RWPE1 (cell line): ENCODE data around the gene C9orf50.
"Not testable (repeated sequence)": the region's sequence is repeated elsewhere in the genome, so short reads cannot be mapped to it uniquely, and the experiment has no call there.

ENCODE experiments used
- CTCF ChIA-PET: fragments of 350-600 bp; sonication (Branson Sonifier 250); formaldehyde crosslinking; extraction: SDS; loops from one replicate; lab custom pipeline; 2021; lab: Yijun Ruan, JAX
- POLR2A ChIA-PET: fragments of 400-600 bp; formaldehyde crosslinking; extraction: SDS; loops from one replicate; lab custom pipeline; 2020; ENCODE audit warnings: antibody characterized with exemption; ENCODE audit not compliant: low non-redundant PET; lab: Yijun Ruan, JAX
- DNase-seq: peaks from one replicate; pipeline ENCODE4 v3.0.0; 2012; ENCODE audit warnings: low spot score
- H3K27ac ChIP-seq: fragments of 450-650 bp; 2 replicates; pipeline ENCODE4 v1.5.1; 2017
- CTCF ChIP-seq: fragments of 450-650 bp; conservative IDR thresholded peaks from 2 replicates; pipeline ENCODE4 v1.5.1; 2017; ENCODE audit warnings: low read depth, mild to moderate bottlenecking

The C9orf50 gene

GRCh38 chr9:129640086-129640870, 19.4 kb upstream of the C9orf50 start:
- DNase-seq, result peak; percentile 45
- CTCF ChIA-PET, result interaction anchor here (0.6 to 5.2 kb wide), 9 partner anchors 10 to 450 kb away, joined by 3 to 33 read pairs (median 4); partner anchors contain the start of gene NTMT1

GRCh38 chr9:129639756-129640085, 18.8 kb upstream of the C9orf50 start:
- CTCF ChIA-PET, result interaction anchor here (0.6 to 5.2 kb wide), 9 partner anchors 9 to 450 kb away, joined by 3 to 33 read pairs (median 4); partner anchors contain the start of gene NTMT1
- POLR2A ChIA-PET, result no interaction called here
- no peak for TF ChIP-seq CTCF
- DNase-seq, result no peak
- H3K27ac ChIP-seq, result peak overlapping the region; percentile 82

More at GRCh38 chr9:129640086-129640870, 19.4 kb upstream of the C9orf50 start:
- POLR2A ChIA-PET, result interaction anchor here (0.5 kb wide), 1 partner anchor 14 kb away, joined by 3 read pairs; the partner anchor contains the start of gene NTMT1
- no peak for TF ChIP-seq CTCF
- H3K27ac ChIP-seq, result peak overlapping the region; percentile 82

DNA sequence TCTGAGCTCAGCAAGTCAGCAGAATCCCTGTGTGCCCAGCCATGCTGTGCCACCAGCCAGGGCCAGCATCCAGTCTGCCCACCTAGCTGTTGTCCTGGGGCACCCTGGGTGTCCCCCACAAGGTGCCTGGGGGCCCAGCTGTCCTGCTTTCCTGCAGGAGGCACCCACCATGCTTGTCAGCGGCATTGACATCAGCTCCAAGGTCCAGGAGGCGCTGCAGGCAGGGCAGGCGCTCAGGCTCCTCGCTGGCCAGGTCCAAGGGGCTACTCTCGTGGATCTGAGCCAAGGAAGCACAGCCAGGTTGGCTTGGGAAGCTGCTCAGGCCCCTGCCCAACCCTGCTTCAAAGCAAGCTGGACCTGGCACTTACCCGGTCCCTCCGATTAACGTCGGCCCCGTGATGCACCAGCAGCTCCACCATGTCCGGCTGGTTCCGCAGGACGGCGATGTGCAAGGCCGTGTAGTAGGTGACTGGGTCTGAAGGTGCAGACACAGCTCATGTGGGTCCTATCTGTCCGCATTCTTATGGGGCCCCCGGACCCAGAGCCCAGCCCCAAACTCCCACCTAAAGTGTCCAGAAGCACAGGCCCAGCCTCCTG, 18.2 kb upstream of the C9orf50 start:
- no peak for TF ChIP-seq CTCF
- ChIA-PET POLR2A (interaction anchor here (0.6 kb wide), 1 partner anchor 297 kb away, joined by 3 read pairs; no protein-coding TSS in a partner anchor), CTCF (interaction anchor here (0.5 to 5.2 kb wide), 9 partner anchors 8 to 595 kb away, joined by 3 to 33 read pairs (median 4); partner anchors contain the start of gene NTMT1)
- no peak for DNase-seq
- H3K27ac ChIP-seq, result peak overlapping the region; percentile 82

- ChIA-PET CTCF (interaction anchor here (0.7 to 5.2 kb wide), 4 partner anchors 13 to 477 kb away, joined by 3 to 33 read pairs (median 4); partner anchors contain the start of gene NTMT1), POLR2A (no interaction called here)
- peak overlapping the region; percentile 82 for H3K27ac ChIP-seq
- no peak for DNase-seq
- no peak for TF ChIP-seq CTCF
Observed at GRCh38 chr9:129637673-129638439, 17.0 kb upstream of the C9orf50 start.

DNA sequence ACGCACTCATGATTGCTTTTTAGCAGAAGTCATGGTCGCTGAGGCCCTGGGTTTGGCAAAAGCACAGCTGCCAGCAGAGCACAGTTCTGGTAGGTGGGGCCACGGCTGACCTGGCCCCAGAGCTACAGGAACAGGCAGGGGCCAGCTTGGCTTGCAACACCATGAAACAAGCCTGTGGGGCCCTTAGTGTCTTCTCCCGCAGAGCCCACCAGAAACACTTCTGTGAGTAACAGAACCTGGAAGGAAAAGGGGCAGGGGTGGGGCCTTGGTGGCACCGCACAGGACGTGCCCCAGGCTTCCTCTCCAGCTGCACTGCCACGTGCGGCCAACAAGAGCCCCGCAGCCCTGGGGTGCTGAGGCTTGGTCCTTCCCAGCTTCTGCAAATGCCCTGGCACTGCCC, 16.2 kb upstream of the C9orf50 start:
- TF ChIP-seq CTCF, result no peak
- peak overlapping the region; percentile 82 for H3K27ac ChIP-seq
- ChIA-PET CTCF (interaction anchor here (0.5 to 5.2 kb wide), 3 partner anchors 9 to 476 kb away, joined by 3 to 33 read pairs (median 5); partner anchors contain the start of gene NTMT1), POLR2A (interaction anchor here (0.6 kb wide), 1 partner anchor 446 kb away, joined by 3 read pairs; no protein-coding TSS in a partner anchor)
- no peak for DNase-seq

DNA sequence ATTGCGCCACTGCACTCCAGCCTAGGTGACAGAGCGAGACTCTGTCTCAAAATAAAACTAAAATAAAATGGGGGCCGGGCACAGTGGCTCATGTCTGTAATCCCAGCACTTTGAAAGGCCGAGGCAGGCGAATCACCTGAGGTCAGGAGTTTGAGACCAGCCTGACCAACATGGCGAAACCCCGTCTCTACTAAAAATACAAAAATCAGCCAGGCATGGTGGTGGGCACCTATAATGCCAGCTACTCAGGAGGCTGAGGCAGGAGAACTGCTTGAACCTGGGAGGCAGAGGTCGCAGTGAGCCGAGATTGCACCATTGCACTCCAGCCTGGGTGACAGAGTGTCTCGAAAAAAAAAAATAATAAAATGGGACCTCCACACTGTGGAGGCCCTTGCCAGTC, 15.4 kb upstream of the C9orf50 start:
- DNase-seq, CTCF ChIA-PET, POLR2A ChIA-PET: not testable (repeated sequence)
- peak overlapping the region; percentile 82 for H3K27ac ChIP-seq
